Right lobe of liver (tissue), 4 donors: ENCODE measurements around the gene TDRD3.

ENCODE experiments used
- CTCF ChIP-seq, 4 donors: fragments of 200-600 bp in 3 of 4; fragments of 450-650 bp in 1 of 4; IDR thresholded peaks; one replicate each; pipeline versions ENCODE4 v1.5.1 to v1.8.0; 2016 to 2022; ENCODE audit warnings: antibody characterized with exemption in 4 of 4, mild to moderate bottlenecking in 2 of 4
- POLR2A ChIP-seq: fragments of 450-650 bp; IDR thresholded peaks from one replicate; pipeline ENCODE4 v1.6.1; 2017; ENCODE audit warnings: antibody characterized with exemption, mild to moderate bottlenecking
- donor health status: DM: no; HTN: no; CAD: no.
- donor health status: DM: no; HTN: no; CAD: no.
- donor health status: DM: no; HTN: yes; CAD: no.

GRCh38 chr13:60426075-60426474, 29.1 kb downstream of the TDRD3 start:
- no peak for TF ChIP-seq CTCF (IDR thresholded peaks at IDR 0.05)
- TF ChIP-seq POLR2A = no peak
